ENCODE measurements around the gene SMCO3. TPM values are rescaled to one million over a fixed set of nuclear protein-coding genes. Genes with fewer than 3 reads are reported as not detected.

SMCO3 gene
- total RNA-seq, 4 donors from 2014 or later = not detected

DNA sequence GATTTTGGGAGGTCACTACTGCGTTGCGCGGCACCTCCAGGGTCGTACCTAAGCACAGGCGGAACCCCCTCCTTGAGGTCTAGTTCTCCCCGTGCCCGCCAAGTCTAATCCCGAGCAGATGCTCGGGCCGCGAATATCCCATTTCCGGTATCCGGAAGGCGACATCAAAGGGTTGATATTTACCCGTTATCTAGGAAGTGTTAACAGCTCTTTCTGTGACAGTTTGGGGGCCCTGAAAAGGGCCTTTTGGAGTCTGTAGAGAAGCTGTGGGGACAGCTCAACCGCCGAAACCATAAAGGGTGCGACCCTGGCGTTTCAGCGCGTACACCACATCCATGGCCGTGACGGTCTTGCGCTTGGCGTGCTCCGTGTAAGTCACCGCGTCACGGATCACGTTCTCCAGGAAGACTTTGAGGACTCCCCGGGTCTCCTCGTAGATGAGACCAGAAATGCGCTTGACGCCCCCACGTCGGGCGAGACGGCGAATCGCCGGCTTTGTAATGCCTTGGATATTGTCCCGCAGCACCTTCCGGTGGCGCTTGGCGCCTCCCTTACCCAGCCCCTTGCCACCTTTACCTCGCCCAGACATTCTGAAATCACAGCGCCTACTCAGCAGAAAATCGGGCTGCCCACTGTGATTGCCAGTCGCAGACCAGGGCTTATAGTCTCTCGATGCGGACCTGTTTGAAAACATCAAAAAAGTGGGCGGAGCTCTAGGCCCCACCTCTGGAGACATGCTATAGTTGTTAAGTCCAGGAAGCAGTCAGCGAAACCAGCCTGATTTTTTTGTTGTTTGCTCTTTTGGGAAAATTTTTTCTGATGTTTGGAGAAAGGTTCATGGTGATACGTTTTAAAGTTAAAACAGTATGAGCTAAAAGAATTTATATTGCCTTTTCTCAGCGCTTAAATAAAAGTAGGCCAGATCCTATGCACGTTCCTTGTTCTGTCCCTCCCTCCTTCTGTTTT lies 43.2 kb downstream of the SMCO3 start:
- DNase-seq = peak; percentile 94 to 99 (median 98)
- Histone ChIP-seq H3K9me3 (no peaks in the 10 kb centered on the region), H3K36me3 (peaks cover 0 to 5% (median 0%) of the 10 kb centered on the region in 3 donors), H3K27ac (peak overlapping the region; percentile 96 to 97 (median 96)), H3K27me3 (no peaks in the 10 kb centered on the region), H3K4me3 (peak overlapping the region; percentile 70 to 89 (median 75)), H3K4me1 (peaks cover 0 to 10% (median 0%) of the 10 kb centered on the region in 4 donors)
- TF ChIP-seq, protein P1, sequence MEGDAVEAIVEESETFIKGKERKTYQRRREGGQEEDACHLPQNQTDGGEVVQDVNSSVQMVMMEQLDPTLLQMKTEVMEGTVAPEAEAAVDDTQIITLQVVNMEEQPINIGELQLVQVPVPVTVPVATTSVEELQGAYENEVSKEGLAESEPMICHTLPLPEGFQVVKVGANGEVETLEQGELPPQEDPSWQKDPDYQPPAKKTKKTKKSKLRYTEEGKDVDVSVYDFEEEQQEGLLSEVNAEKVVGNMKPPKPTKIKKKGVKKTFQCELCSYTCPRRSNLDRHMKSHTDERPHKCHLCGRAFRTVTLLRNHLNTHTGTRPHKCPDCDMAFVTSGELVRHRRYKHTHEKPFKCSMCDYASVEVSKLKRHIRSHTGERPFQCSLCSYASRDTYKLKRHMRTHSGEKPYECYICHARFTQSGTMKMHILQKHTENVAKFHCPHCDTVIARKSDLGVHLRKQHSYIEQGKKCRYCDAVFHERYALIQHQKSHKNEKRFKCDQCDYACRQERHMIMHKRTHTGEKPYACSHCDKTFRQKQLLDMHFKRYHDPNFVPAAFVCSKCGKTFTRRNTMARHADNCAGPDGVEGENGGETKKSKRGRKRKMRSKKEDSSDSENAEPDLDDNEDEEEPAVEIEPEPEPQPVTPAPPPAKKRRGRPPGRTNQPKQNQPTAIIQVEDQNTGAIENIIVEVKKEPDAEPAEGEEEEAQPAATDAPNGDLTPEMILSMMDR (IDR thresholded peaks at IDR 0.05) = no peak
- TF ChIP-seq POLR2A (IDR thresholded peaks at IDR 0.05) = peak; percentile 99

DNA sequence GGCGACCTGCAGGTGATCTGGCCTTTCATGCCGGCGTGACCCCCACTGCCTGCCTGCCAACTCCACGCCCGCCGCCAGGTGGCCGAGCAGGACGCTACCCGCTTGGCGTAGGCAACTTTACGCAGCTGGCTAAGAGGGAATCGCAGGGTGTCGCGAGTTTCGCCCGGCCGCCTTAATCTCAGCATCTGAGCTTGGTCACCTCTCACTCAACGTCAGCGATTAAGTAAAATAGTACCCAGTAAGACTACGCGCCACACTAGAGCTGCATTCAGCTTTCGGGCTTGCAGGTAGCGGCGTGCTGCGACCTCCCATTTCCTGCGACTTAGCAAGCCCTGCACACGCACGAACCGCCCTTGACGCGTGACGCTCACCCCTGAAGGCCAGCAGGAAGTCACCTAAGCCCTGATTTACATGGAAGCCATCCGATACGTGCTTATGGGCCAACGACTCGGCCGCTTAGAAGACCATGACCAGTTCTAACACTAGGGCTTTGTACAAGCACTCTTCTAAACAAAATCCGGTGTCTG lies 44.0 kb downstream of the SMCO3 start:
- peak; percentile 87 to 94 (median 91) for DNase-seq
- Histone ChIP-seq H3K36me3 (peaks cover 0 to 5% (median 0%) of the 10 kb centered on the region in 3 donors), H3K4me1 (peaks cover 0 to 10% (median 0%) of the 10 kb centered on the region in 4 donors), H3K27me3 (no peaks in the 10 kb centered on the region), H3K4me3 (peak overlapping the region; percentile 70 to 89 (median 75)), H3K27ac (peak overlapping the region; percentile 96 to 97 (median 96)), H3K9me3 (no peaks in the 10 kb centered on the region)
- TF ChIP-seq, protein P1 (IDR thresholded peaks at IDR 0.05) = peak; percentile 72 to 94 (median 86)
- peak; percentile 56 for TF ChIP-seq POLR2A (IDR thresholded peaks at IDR 0.05)

DNA sequence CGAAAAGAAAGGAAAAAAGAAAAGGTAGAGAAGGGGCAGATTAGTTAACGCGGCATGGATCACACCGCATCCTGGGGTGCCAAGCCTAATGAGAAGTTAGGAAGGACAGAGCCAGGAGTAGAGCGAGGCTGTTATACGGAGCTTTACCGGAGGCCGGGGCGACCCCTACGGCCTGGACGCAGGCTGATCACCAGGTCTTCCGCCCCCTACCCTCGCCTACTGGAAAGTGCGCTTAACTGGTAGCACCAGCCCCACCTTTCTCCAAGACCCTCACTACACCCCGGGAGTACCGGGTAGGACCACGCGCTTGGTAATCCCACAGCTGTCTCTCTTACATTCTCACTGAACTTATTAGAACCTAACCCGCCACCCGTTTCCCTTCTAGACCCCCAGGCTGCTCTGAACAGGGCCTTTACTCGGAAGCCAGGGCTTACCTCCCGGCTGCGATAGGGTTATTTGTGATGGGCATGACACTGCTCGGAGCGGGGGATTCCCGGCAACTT lies 44.5 kb downstream of the SMCO3 start:
- DNase-seq = peak in 2 of 3 donors; percentile 43 to 70

DNA sequence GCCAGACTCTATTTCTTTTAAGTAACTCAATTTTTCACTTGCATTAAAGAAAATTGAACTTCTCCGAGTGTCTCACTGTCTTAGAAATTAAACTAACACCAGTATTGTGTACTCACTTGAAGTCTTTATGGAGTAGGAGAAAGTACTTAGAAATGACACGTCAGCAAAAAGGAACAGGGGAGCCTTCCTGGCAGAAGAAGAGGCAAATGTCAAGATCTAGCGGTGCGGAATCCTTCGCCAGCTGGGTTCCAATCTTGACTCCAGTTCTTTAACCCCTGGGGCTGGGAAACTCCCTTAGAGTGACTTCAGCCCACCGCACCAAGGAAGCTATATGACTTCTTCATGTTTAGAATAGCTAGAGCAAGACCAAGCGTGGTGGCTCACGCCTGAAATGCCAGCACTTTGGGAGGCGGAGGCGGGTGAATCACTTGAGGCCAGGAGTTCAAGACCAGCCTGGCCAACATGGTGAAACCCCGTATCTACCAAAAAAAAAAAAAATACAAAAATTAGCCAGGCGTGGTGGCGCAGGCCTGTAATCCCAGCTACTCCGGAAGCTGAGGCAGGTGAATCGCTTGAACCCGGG lies 45.1 kb downstream of the SMCO3 start:
- TF ChIP-seq POLR2A (IDR thresholded peaks at IDR 0.05) = no peak
- Histone ChIP-seq H3K4me3 (peak overlapping the region; percentile 70 to 89 (median 75)), H3K4me1 (peaks cover 0 to 10% (median 0%) of the 10 kb centered on the region in 4 donors), H3K27me3 (no peaks in the 10 kb centered on the region), H3K27ac (peak overlapping the region; percentile 16 to 97 (median 96)), H3K9me3 (no peaks in the 10 kb centered on the region), H3K36me3 (peaks cover 0 to 5% (median 0%) of the 10 kb centered on the region in 3 donors)
- DNase-seq = peak in 1 of 3 donors; percentile 57

More for the DNA sequence above, 44.5 kb downstream of the SMCO3 start:
- Histone ChIP-seq H3K4me1 (peaks cover 0 to 10% (median 0%) of the 10 kb centered on the region in 4 donors), H3K9me3 (no peaks in the 10 kb centered on the region), H3K36me3 (peaks cover 0 to 5% (median 0%) of the 10 kb centered on the region in 3 donors), H3K4me3 (peak overlapping the region; percentile 70 to 89 (median 75)), H3K27ac (peak overlapping the region; percentile 96 to 97 (median 96)), H3K27me3 (no peaks in the 10 kb centered on the region)
- TF ChIP-seq POLR2A (IDR thresholded peaks at IDR 0.05) = no peak
- TF ChIP-seq, protein P1 (IDR thresholded peaks at IDR 0.05) = no peak

DNA sequence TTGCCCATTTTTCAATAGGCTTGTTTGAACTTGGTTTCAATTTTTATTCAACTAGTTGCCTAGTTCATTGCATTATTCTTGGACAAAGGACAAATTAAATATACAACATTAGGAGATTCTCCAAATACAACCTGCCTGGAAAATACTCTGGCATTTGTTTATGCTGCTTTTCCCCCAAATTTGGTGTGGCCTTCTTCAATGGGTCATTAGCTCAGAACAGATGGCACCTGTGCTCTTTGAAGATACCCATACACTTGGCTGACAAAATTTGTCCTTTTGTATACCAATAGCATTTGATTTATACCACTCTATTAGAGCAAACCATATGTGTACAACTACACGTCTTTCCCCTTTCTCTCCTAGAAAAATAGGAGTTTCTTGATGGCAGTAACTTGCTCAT lies 46.4 kb downstream of the SMCO3 start:
- no peak for DNase-seq
- Histone ChIP-seq H3K9me3 (no peaks in the 10 kb centered on the region), H3K4me3 (peak overlapping the region in 2 of 4 donors; percentile 20 to 80), H3K27ac (no peak overlapping the region), H3K4me1 (peaks cover 0 to 10% (median 0%) of the 10 kb centered on the region in 4 donors), H3K36me3 (peaks cover 0 to 5% (median 0%) of the 10 kb centered on the region in 3 donors), H3K27me3 (no peaks in the 10 kb centered on the region)
- TF ChIP-seq POLR2A (IDR thresholded peaks at IDR 0.05) = no peak
- TF ChIP-seq, protein P1 (IDR thresholded peaks at IDR 0.05) = no peak

All from Peyer's patch (tissue), 4 donors.